Bronchial epithelial cell (primary cell): Measurements from ENCODE around the gene SHISA5. TPM values are rescaled to one million over a fixed set of nuclear protein-coding genes. Genes with fewer than 3 reads are reported as not detected.

Experiments
- DNase-seq: peaks from one replicate; pipeline ENCODE4 v3.0.0-alpha.2; 2010; ENCODE audit warnings: low read depth
- FAIRE-seq: peaks from 2 replicates; lab custom pipeline; 2011; peaks lifted over from hg19 to GRCh38; lab: Jason Lieb, UNC
- H3K27me3 ChIP-seq: 2 replicates; pipeline ENCODE4 v1.5.1; 2011; ENCODE audit warnings: low read length; ENCODE audit not compliant: control insufficient read depth, insufficient read depth
- H3K36me3 ChIP-seq: 2 replicates; pipeline ENCODE4 v1.5.1; 2011; ENCODE audit warnings: low read length; ENCODE audit not compliant: control insufficient read depth, insufficient read depth
- H3K4me3 ChIP-seq: 2 replicates; pipeline ENCODE4 v1.5.1; 2011; ENCODE audit warnings: mild to moderate bottlenecking, low read depth, low read length, control low read depth
- total RNA-seq: library from RNA; depleted of rRNA; stranded (reverse); fragments of >200 nt; gene quantifications from 2 replicates; pipeline ENCODE4 v1.2.1, GENCODE V29; 2014
- TF ChIP-seq, protein P1 (sequence below): IDR thresholded peaks from 2 replicates; pipeline ENCODE4 v1.5.1; 2011; ENCODE audit warnings: mild to moderate bottlenecking, moderate library complexity, low read length, control low read depth, inconsistent platforms; ENCODE audit not compliant: insufficient read depth, severe bottlenecking

SHISA5 gene
- total RNA-seq, 1 donor from 2014 or later = 87.1 TPM

DNA sequence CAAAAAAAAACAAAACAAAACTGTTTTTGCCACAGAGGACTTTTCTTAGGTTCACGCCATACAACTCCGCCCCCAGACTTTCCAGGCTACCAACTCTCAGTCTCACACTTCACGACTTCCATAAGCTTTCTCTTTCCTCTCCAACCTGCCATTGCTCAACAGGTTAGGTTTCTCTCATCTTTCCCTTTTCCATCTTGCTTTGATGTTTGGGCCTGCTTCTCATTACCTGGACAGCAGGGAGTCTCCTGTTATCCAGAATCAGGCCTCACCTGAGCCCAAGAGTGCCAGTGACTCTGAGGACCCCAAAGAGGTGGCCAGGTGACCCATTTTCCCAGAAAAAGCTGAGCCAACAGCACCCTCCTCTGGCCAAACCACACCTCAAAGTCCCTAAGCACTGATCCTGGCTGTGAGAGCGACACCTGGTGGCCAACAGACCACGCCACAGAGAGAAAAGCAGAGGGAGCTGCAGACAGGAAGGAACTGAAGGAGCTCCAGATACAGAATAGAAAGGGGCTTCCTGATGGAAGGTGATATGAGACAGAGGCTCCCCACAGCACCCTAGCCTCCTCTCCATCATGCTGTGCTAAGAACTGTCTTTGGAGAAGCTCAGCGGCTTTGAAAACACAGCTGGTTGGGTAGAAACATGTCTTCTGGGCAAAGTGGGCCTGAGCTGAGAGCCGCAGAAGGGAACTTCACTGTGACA is 68.0 kb downstream of the SHISA5 start:
- Histone ChIP-seq H3K4me3 (no peak overlapping the region), H3K27me3 (no peaks in the 10 kb centered on the region), H3K36me3 (no peaks in the 10 kb centered on the region)
- DNase-seq = peak; percentile 73
- TF ChIP-seq, protein P1, sequence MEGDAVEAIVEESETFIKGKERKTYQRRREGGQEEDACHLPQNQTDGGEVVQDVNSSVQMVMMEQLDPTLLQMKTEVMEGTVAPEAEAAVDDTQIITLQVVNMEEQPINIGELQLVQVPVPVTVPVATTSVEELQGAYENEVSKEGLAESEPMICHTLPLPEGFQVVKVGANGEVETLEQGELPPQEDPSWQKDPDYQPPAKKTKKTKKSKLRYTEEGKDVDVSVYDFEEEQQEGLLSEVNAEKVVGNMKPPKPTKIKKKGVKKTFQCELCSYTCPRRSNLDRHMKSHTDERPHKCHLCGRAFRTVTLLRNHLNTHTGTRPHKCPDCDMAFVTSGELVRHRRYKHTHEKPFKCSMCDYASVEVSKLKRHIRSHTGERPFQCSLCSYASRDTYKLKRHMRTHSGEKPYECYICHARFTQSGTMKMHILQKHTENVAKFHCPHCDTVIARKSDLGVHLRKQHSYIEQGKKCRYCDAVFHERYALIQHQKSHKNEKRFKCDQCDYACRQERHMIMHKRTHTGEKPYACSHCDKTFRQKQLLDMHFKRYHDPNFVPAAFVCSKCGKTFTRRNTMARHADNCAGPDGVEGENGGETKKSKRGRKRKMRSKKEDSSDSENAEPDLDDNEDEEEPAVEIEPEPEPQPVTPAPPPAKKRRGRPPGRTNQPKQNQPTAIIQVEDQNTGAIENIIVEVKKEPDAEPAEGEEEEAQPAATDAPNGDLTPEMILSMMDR = peak; percentile 98
- peak; percentile 18 for FAIRE-seq

DNA sequence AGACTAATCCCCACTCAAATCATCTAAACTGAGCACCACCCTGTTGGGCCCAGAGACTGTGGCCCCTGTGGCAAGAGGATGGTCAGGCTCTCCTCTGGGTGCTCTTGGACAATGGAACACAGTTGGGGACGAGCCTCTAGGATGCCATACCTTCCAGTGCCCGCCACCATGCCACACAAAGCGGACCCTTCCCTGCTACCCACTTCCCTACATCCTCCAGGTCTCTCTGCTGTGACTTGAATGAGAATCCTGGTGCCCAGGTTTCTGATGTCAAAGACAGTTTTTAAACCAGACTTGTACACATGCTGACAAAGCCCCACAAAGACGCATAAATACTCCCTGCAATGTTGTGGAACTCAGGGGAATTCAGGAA is 68.8 kb downstream of the SHISA5 start:
- no peak for FAIRE-seq
- TF ChIP-seq, protein P1 = no peak
- DNase-seq = no peak
- H3K4me3 ChIP-seq = no peak overlapping the region
- no peaks in the 10 kb centered on the region for H3K36me3 ChIP-seq
- no peaks in the 10 kb centered on the region for H3K27me3 ChIP-seq

DNA sequence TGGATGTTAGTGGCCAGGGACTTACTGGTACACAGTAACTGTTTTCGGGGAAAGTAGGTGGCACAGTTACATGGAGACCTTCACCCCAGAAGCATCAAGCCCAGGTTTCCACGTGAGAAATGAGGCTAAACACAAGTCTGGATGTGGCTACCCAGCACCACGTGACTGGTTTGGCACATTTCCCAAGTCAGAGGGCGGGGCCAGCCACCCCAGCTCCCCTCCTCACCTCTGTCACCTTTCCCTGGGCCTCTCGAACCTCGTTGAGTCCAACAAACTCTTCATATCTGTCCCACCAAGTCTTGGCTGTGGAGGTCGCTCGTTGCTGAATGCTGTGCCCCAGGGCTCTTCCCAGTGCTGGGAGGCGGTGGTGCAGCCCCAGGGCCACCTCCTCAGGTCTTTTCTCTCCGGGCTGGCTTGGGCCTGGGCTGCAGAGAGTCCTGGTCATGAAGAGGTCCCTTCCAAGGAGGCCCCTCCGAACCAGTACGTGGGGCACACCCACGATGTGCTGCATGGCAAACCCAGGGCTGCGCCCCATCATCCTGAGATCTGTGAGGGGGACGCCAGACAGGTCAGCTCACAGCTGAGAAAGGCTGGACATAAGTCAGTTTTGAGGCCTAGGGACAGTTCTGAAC is 69.3 kb downstream of the SHISA5 start:
- no peak overlapping the region for H3K4me3 ChIP-seq
- FAIRE-seq (no peak), DNase-seq (no peak)
- no peaks in the 10 kb centered on the region for H3K27me3 ChIP-seq
- H3K36me3 ChIP-seq = no peaks in the 10 kb centered on the region
- TF ChIP-seq, protein P1 = no peak

DNA sequence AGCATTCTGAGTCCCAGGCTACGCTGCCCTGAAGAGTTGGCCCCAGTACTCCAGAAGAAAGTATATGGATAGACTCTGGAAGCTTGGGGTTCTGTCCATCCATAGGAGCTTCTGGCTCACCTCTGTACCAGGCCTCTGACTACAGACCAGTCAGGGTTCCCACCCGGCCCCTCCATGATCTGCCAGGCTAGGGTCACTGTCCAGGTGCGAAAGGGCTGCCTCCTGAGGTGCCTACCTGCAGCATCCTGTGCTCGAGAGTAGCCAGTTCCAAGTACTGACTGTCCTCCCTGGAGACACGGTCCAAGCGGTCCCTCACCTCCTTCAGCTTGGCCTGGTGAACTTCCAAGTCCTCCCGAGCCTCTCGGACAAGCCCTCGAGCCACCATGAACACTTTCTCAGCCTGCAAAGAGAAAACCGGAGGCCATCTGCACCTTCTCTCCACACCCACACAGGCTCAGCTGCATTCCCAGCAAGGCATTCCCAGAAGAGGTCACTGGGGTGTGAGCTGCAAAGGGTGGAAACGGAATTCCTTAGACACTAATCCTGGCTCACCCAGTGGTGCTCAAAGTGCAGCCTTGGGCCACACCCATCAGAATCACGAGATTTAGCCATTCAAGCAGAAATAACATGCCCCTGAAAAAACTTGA is 70.4 kb downstream of the SHISA5 start:
- Histone ChIP-seq H3K4me3 (peak overlapping the region; percentile 20), H3K36me3 (no peaks in the 10 kb centered on the region), H3K27me3 (no peaks in the 10 kb centered on the region)
- DNase-seq = peak; percentile 81
- no peak for FAIRE-seq
- TF ChIP-seq, protein P1 = no peak

- H3K27me3 ChIP-seq = no peaks in the 10 kb centered on the region
- no peaks in the 10 kb centered on the region for H3K36me3 ChIP-seq
- TF ChIP-seq, protein P1 = peak; percentile 30
- FAIRE-seq (peak; percentile 89), DNase-seq (peak; percentile 97)
- H3K4me3 ChIP-seq = no peak overlapping the region
Observed at GRCh38 chr3:48432411-48433371, 71.3 kb downstream of the SHISA5 start.
